HUES48 (cell line): ENCODE measurements around the gene ARHGEF17.
A peak's percentile ranks its signal among the peaks of the same experiment; 100 is the strongest.

Experiments
- H3K27ac ChIP-seq: one replicate; pipeline ENCODE4 v1.7.0; 2013; ENCODE audit warnings: low read depth, low read length, inconsistent platforms
- H3K27me3 ChIP-seq: 2 replicates; pipeline ENCODE4 v1.6.1; 2013; ENCODE audit warnings: mild to moderate bottlenecking, low read length; ENCODE audit not compliant: control insufficient read depth, insufficient read depth
- H3K36me3 ChIP-seq: 2 replicates; pipeline ENCODE4 v1.6.1; 2013; ENCODE audit warnings: low read length; ENCODE audit not compliant: control insufficient read depth, insufficient read depth
- H3K4me1 ChIP-seq: 2 replicates; pipeline ENCODE4 v1.6.1; 2013; ENCODE audit warnings: mild to moderate bottlenecking, low read length; ENCODE audit not compliant: control insufficient read depth, insufficient read depth
- H3K4me3 ChIP-seq: 2 replicates; pipeline ENCODE4 v1.5.1; 2013; ENCODE audit warnings: mild to moderate bottlenecking, low read depth, low read length
- H3K9ac ChIP-seq: 2 replicates; pipeline ENCODE4 v1.6.1; 2013; ENCODE audit warnings: mild to moderate bottlenecking, low read depth, low read length, moderate library complexity
- H3K9me3 ChIP-seq: 2 replicates; pipeline ENCODE4 v1.6.1; 2013; ENCODE audit warnings: low read length; ENCODE audit not compliant: control insufficient read depth, insufficient read depth

The ARHGEF17 gene

DNA sequence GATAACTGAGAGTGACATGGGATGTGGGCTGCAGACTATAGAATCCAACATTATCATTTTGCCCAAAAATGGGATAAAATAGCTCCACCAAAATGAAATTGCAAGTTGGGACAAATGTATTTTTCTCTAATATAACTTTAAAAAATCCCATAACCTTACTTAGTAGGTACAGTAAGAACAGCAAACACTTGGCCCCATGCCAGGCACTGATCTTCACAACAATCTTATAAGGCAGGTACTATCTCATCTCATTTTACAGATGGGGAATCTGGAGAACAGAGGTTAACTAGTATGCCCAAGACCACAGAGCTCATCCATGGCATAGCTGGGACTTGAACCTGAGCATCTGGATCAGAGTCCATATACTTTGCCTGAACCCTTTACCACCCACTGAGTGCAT lies 13.5 kb upstream of the ARHGEF17 start:
- H3K4me1 ChIP-seq, result peaks cover 4% of the 10 kb centered on the region
- peaks cover 16% of the 10 kb centered on the region for H3K27me3 ChIP-seq

DNA sequence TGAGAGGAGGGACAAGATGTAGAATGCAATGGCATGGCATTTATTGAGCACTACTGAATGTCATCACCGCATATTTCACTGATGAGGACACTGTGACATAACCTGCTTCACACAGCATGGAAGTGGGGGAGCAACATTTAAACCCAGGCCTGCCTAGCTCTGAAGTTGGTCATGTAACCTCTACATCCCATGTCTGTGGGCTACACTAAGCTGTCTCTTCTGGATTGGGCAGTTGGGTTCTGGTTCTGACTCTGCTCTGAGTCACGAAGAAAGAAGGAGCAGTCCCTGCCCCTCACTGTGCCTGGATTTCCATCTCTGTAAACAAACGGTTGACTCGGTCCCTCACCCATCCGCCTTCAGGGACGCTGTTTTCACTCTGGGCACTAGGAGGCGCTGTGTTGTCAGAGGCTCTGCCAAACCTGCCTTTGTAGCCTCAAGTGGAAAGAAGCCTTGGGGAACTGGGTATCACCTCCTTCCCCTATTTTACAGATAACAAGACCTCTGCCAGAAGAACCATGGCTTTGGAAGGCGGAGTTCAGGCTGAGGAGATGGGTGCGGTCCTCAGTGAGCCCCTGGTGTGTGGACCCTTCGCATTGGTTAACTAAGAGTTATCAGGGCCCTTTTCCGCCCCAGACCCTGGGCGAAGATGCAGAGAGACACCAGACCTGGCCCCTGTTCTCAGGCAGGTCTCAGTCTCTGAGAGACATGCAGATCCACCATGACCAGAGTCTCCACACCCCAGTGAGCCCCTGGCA lies 12.7 kb upstream of the ARHGEF17 start:
- H3K4me3 ChIP-seq, result no peak overlapping the region
- H3K4me1 ChIP-seq, result peaks cover 4% of the 10 kb centered on the region
- no peaks in the 10 kb centered on the region for H3K36me3 ChIP-seq
- no peak overlapping the region for H3K27ac ChIP-seq
- no peaks in the 10 kb centered on the region for H3K9me3 ChIP-seq
- peaks cover 16% of the 10 kb centered on the region for H3K27me3 ChIP-seq
- H3K9ac ChIP-seq, result no peak overlapping the region

More for the DNA sequence above, 13.5 kb upstream of the ARHGEF17 start:
- no peaks in the 10 kb centered on the region for H3K9me3 ChIP-seq
- no peak overlapping the region for H3K9ac ChIP-seq
- no peaks in the 10 kb centered on the region for H3K36me3 ChIP-seq
- H3K4me3 ChIP-seq, result no peak overlapping the region
- no peak overlapping the region for H3K27ac ChIP-seq

DNA sequence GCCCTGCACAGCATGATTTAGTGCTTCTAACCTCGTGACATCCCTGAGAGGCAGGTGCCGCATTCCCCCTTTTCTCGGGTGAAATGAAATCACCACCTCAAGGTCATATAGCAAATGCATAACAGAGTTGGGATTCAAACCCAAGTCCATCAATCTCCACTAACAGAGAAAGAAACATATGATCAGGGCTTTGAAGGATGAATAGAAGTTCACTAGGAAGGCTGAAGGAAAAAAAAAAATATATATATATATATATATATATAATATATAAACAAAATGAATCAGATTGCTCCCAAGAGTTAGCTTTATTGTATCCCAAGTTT lies 12.1 kb upstream of the ARHGEF17 start:
- peaks cover 4% of the 10 kb centered on the region for H3K4me1 ChIP-seq
- no peak overlapping the region for H3K27ac ChIP-seq
- no peak overlapping the region for H3K9ac ChIP-seq
- H3K4me3 ChIP-seq, result no peak overlapping the region
- no peaks in the 10 kb centered on the region for H3K36me3 ChIP-seq
- H3K27me3 ChIP-seq, result peaks cover 16% of the 10 kb centered on the region
- H3K9me3 ChIP-seq, result no peaks in the 10 kb centered on the region

DNA sequence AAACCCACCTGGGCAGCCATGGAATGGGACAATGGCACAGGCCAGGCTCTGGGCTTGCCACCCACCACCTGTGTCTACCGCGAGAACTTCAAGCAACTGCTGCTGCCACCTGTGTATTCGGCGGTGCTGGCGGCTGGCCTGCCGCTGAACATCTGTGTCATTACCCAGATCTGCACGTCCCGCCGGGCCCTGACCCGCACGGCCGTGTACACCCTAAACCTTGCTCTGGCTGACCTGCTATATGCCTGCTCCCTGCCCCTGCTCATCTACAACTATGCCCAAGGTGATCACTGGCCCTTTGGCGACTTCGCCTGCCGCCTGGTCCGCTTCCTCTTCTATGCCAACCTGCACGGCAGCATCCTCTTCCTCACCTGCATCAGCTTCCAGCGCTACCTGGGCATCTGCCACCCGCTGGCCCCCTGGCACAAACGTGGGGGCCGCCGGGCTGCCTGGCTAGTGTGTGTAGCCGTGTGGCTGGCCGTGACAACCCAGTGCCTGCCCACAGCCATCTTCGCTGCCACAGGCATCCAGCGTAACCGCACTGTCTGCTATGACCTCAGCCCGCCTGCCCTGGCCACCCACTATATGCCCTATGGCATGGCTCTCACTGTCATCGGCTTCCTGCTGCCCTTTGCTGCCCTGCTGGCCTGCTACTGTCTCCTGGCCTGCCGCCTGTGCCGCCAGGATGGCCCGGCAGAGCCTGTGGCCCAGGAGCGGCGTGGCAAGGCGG lies 11.4 kb upstream of the ARHGEF17 start:
- Histone ChIP-seq H3K9me3 (no peaks in the 10 kb centered on the region), H3K9ac (no peak overlapping the region), H3K27ac (no peak overlapping the region), H3K36me3 (no peaks in the 10 kb centered on the region), H3K4me3 (no peak overlapping the region), H3K27me3 (peaks cover 16% of the 10 kb centered on the region), H3K4me1 (peaks cover 4% of the 10 kb centered on the region)

DNA sequence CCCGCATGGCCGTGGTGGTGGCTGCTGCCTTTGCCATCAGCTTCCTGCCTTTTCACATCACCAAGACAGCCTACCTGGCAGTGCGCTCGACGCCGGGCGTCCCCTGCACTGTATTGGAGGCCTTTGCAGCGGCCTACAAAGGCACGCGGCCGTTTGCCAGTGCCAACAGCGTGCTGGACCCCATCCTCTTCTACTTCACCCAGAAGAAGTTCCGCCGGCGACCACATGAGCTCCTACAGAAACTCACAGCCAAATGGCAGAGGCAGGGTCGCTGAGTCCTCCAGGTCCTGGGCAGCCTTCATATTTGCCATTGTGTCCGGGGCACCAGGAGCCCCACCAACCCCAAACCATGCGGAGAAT lies 10.9 kb upstream of the ARHGEF17 start:
- peaks cover 4% of the 10 kb centered on the region for H3K4me1 ChIP-seq
- H3K27ac ChIP-seq, result no peak overlapping the region
- H3K9me3 ChIP-seq, result no peaks in the 10 kb centered on the region
- peaks cover 16% of the 10 kb centered on the region for H3K27me3 ChIP-seq
- H3K9ac ChIP-seq, result no peak overlapping the region
- no peaks in the 10 kb centered on the region for H3K36me3 ChIP-seq
- H3K4me3 ChIP-seq, result no peak overlapping the region

DNA sequence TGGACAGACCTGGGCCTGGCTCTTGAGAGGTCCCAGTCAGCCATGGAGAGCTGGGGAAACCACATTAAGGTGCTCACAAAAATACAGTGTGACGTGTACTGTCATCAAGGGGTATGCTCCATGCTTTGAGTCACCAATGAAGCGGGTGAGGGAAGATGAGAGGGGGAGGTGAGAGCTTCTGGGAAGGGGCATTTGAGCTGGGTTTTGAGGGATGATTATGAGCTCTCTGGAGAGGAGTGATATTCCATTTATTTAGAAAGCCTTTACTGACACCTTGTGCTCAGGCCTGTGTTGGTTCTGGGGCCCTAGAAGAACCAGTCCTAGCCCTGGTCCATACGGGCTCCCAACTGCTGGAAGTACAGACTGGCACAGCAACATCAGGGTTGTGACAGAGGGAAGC lies 10.4 kb upstream of the ARHGEF17 start:
- no peaks in the 10 kb centered on the region for H3K36me3 ChIP-seq
- H3K27ac ChIP-seq, result no peak overlapping the region
- no peak overlapping the region for H3K9ac ChIP-seq
- H3K27me3 ChIP-seq, result peaks cover 16% of the 10 kb centered on the region
- peaks cover 4% of the 10 kb centered on the region for H3K4me1 ChIP-seq
- no peaks in the 10 kb centered on the region for H3K9me3 ChIP-seq
- no peak overlapping the region for H3K4me3 ChIP-seq

DNA sequence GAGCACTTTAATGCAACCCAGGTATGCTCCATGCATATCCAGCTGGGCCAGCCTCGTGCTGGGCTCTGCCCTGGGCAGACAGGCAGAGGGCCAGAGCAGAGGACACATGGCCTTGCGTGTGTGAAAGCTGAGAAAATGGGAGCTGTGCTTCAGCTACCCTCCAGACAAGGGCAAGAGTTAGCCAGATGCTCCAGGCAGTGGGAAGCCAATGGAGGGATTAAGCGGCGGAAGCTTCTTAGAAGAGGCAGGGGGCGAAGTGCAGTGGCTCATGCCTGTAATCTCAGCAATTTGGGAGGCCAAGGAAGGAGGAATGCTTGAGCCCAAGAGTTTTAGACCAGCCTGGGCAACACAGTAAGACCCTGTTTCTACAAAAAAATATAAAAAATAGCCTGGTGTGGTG lies 9.8 kb upstream of the ARHGEF17 start:
- H3K27me3 ChIP-seq, result peaks cover 16% of the 10 kb centered on the region
- H3K36me3 ChIP-seq, result no peaks in the 10 kb centered on the region
- no peaks in the 10 kb centered on the region for H3K9me3 ChIP-seq
- H3K4me1 ChIP-seq, result peaks cover 4% of the 10 kb centered on the region
- no peak overlapping the region for H3K4me3 ChIP-seq
- no peak overlapping the region for H3K27ac ChIP-seq
- no peak overlapping the region for H3K9ac ChIP-seq

DNA sequence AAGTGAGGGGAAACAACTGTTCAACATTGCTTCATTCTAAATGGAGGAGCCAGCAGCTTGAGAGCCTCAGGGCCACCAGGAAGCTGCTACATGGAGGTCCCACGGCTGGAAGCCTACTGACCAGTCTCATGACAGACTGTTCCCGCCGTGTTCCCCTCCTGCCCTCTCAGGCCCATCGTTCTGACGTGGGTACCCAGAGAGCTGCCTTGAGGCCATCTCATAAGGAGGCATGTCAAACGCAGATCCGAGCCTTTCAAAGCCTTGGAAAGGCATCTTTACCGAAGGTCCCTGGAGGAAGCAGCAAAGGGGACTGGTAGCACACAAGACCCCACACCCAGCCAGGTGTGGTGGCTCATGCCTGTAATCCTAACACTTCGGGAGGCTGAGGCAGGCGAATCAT lies 8.3 kb upstream of the ARHGEF17 start:
- Histone ChIP-seq H3K36me3 (no peaks in the 10 kb centered on the region), H3K9ac (no peak overlapping the region), H3K4me1 (peaks cover 4% of the 10 kb centered on the region), H3K9me3 (no peaks in the 10 kb centered on the region), H3K27me3 (peaks cover 6% of the 10 kb centered on the region), H3K27ac (no peak overlapping the region), H3K4me3 (no peak overlapping the region)

DNA sequence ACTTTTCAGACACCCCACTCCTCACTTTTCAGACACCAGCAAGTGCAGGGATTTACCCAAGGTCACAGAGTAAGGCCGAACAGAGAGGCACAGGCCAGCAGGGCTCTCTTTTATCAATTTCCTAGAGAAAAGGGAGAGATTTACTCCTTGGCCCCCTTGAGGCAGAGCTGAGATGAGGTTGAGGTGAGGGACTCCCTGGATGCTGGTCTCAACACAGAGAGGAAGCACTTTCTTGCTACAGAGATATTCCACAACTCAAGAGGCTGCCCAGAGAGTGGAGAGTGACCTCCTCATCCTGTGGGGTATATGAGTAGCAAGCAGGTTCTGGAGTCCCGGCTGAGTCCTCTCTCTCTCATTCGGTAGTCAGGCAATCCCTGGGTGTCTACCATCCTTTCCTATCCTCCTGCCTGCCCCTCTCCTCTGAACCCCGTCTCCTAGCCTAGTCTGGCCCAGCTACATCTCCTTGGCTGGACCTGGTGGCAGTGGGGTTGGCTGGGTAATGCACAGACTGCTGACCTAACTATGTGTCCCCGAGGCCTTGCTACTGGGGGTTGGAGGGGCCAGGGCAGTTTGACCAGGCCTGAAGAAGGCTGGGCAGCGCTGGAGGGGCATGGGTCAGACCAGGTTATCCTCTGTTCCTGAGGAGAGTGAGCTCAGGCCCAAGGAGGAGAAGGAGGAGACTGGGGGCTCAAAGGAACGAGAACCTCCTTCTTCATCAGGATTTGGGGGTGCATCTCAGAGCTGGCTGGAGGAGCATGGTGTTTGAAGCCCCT lies 1.8 kb upstream of the ARHGEF17 start:
- Histone ChIP-seq H3K4me3 (no peak overlapping the region), H3K27me3 (peaks cover 35% of the 10 kb centered on the region), H3K4me1 (peaks cover 15% of the 10 kb centered on the region; the same call in 1 of the 2 replicates), H3K36me3 (no peaks in the 10 kb centered on the region), H3K27ac (no peak overlapping the region), H3K9ac (no peak overlapping the region), H3K9me3 (no peaks in the 10 kb centered on the region)

DNA sequence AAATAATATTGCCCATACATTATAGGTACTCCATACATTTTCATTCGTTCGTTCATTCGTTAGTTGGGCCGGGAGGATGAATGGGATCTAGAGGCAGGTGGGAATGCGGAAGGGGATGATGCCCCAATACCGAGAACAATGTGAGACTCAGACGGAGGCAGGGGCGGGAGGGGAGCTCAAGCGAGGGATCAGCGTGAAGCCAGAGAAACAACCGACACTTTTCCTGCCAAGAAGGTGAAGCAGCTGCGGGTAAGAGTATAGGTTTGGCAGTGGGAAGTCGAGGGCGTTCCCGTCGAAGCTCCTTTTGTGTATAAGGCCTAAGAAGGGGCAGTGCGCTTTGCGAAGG lies 1.1 kb upstream of the ARHGEF17 start:
- Histone ChIP-seq H3K4me3 (peak overlapping the region; percentile 71), H3K9me3 (no peaks in the 10 kb centered on the region), H3K27ac (peak overlapping the region; percentile 35), H3K4me1 (peaks cover 15% of the 10 kb centered on the region; the same call in 1 of the 2 replicates), H3K36me3 (no peaks in the 10 kb centered on the region), H3K27me3 (peaks cover 35% of the 10 kb centered on the region), H3K9ac (peak overlapping the region; percentile 43; the same call in 1 of the 2 replicates)
